H9 (cell line): ENCODE results near the gene TENT5A. TPM values are rescaled to one million over a fixed set of nuclear protein-coding genes. Genes with fewer than 3 reads are reported as not detected.
A peak's percentile ranks its signal among the peaks of the same experiment; 100 is the strongest.

Experiments
- DNase-seq: peaks from one replicate; pipeline ENCODE4 v3.0.0-alpha.2; 2017
- H2AFZ ChIP-seq: one replicate; pipeline ENCODE4 v1.6.1; 2013; ENCODE audit warnings: mild to moderate bottlenecking, low read length, control low read depth, moderate library complexity
- H2AK5ac ChIP-seq: 2 replicates; pipeline ENCODE4 v1.6.1; 2013; ENCODE audit warnings: low read length, control low read depth, mixed read lengths; ENCODE audit not compliant: insufficient read length
- H2BK120ac ChIP-seq: one replicate; pipeline ENCODE4 v1.6.1; 2013; ENCODE audit warnings: low read depth, mild to moderate bottlenecking, low read length, control low read depth, inconsistent platforms; ENCODE audit not compliant: poor library complexity, severe bottlenecking
- H2BK12ac ChIP-seq: 2 replicates; pipeline ENCODE4 v1.6.1; 2013; ENCODE audit warnings: low read length, control low read depth, mixed read lengths, low read depth; ENCODE audit not compliant: insufficient read length
- H2BK15ac ChIP-seq: 2 replicates; pipeline ENCODE4 v1.6.1; 2013; ENCODE audit warnings: low read depth, low read length, control low read depth
- H2BK20ac ChIP-seq: one replicate; pipeline ENCODE4 v1.6.1; 2013; ENCODE audit warnings: low read depth, mild to moderate bottlenecking, low read length, control low read depth, inconsistent platforms; ENCODE audit not compliant: poor library complexity, severe bottlenecking
- H2BK5ac ChIP-seq: 2 replicates; pipeline ENCODE4 v1.6.1; 2013; ENCODE audit warnings: low read length, control low read depth, mixed read lengths; ENCODE audit not compliant: insufficient read length
- H3K14ac ChIP-seq: 2 replicates; pipeline ENCODE4 v1.6.1; 2013; ENCODE audit warnings: low read length, control low read depth; ENCODE audit not compliant: insufficient read depth
- H3K18ac ChIP-seq: 2 replicates; pipeline ENCODE4 v1.6.1; 2013; ENCODE audit warnings: low read depth, mild to moderate bottlenecking, mixed read lengths, low read length, control low read depth; ENCODE audit not compliant: insufficient read length
- H3K23ac ChIP-seq: 2 replicates; pipeline ENCODE4 v1.6.1; 2013; ENCODE audit warnings: low read length, control low read depth, mixed read lengths, low read depth; ENCODE audit not compliant: insufficient read length
- H3K23me2 ChIP-seq: 2 replicates; pipeline ENCODE4 v1.6.1; 2013; ENCODE audit warnings: low read depth, mild to moderate bottlenecking, mixed read lengths, low read length, control low read depth; ENCODE audit not compliant: insufficient read length, poor library complexity, severe bottlenecking
- H3K27ac ChIP-seq: 2 replicates; pipeline ENCODE4 v1.5.1; 2013; ENCODE audit warnings: low read length, control low read depth, mixed read lengths, low read depth; ENCODE audit not compliant: insufficient read length
- H3K27me3 ChIP-seq: 2 replicates; pipeline ENCODE4 v1.6.1; 2013; ENCODE audit warnings: low read length, control low read depth, inconsistent platforms; ENCODE audit not compliant: insufficient read depth
- H3K4ac ChIP-seq: 2 replicates; pipeline ENCODE4 v1.6.1; 2013; ENCODE audit warnings: low read depth, mild to moderate bottlenecking, control low read depth, inconsistent platforms, low read length, moderate library complexity
- H3K4me1 ChIP-seq: 2 replicates; pipeline ENCODE4 v1.6.1; 2013; ENCODE audit warnings: low read length, control low read depth, inconsistent platforms; ENCODE audit not compliant: insufficient read depth
- H3K4me2 ChIP-seq: 2 replicates; pipeline ENCODE4 v1.6.1; 2013; ENCODE audit warnings: low read length, control low read depth, mixed read lengths; ENCODE audit not compliant: insufficient read length, insufficient read depth
- H3K56ac ChIP-seq: 2 replicates; pipeline ENCODE4 v1.6.1; 2013; ENCODE audit warnings: low read depth, mild to moderate bottlenecking, mixed read lengths, low read length, control low read depth; ENCODE audit not compliant: insufficient read length
- H3K79me1 ChIP-seq: 2 replicates; pipeline ENCODE4 v1.6.1; 2013; ENCODE audit warnings: low read depth, mild to moderate bottlenecking, moderate library complexity, low read length, control low read depth, inconsistent platforms; ENCODE audit not compliant: insufficient read depth, poor library complexity, severe bottlenecking
- H3K79me2 ChIP-seq: 2 replicates; pipeline ENCODE4 v1.6.1; 2013; ENCODE audit warnings: low read length, control low read depth, inconsistent platforms; ENCODE audit not compliant: insufficient read depth
- H3K9ac ChIP-seq: 2 replicates; pipeline ENCODE4 v1.6.1; 2013; ENCODE audit warnings: low read length, control low read depth, mixed read lengths; ENCODE audit not compliant: insufficient read length; ENCODE audit errors: extremely low read depth
- H3K9me3 ChIP-seq: one replicate; pipeline ENCODE4 v1.6.1; 2013; ENCODE audit warnings: low read depth, low read length, inconsistent platforms; ENCODE audit not compliant: control insufficient read depth
- H3T11ph ChIP-seq: one replicate; pipeline ENCODE4 v1.6.1; 2013; ENCODE audit warnings: mild to moderate bottlenecking, low read length, control low read depth, inconsistent platforms
- H4K20me1 ChIP-seq: one replicate; pipeline ENCODE4 v1.6.1; 2013; ENCODE audit not compliant: control insufficient read depth, insufficient read length, insufficient read depth
- H4K5ac ChIP-seq: 2 replicates; pipeline ENCODE4 v1.6.1; 2013; ENCODE audit warnings: low read depth, mild to moderate bottlenecking, mixed read lengths, low read length, control low read depth; ENCODE audit not compliant: insufficient read length
- H4K8ac ChIP-seq: replicated peaks from 2 replicates; pipeline ENCODE4 v1.6.1; 2013; ENCODE audit warnings: low read length, control low read depth, mixed read lengths, low read depth; ENCODE audit not compliant: insufficient read length
- H4K91ac ChIP-seq: 2 replicates; pipeline ENCODE4 v1.6.1; 2013; ENCODE audit warnings: low read depth, mild to moderate bottlenecking, moderate library complexity, mixed read lengths, low read length, control low read depth; ENCODE audit not compliant: insufficient read length
- H3K27ac Mint-ChIP-seq, 3 experiments: 2 replicates in 2 of 3; 3 replicates in 1 of 3; pipeline ENCODE4 v1.8.0; 2020 to 2021; ENCODE audit warnings: mixed read lengths in 3 of 3, mild to moderate bottlenecking in 1 of 3, moderate library complexity in 1 of 3
- H3K27me3 Mint-ChIP-seq: 2 replicates; pipeline ENCODE4 v1.8.0; 2021; ENCODE audit warnings: low read depth, mild to moderate bottlenecking, moderate library complexity, mixed read lengths
- H3K36me3 Mint-ChIP-seq, 3 experiments: 2 replicates in 2 of 3; 3 replicates in 1 of 3; pipeline ENCODE4 v1.8.0; 2020 to 2021; ENCODE audit warnings: low read depth in 3 of 3, mixed read lengths in 3 of 3; ENCODE audit not compliant: insufficient read depth in 1 of 3
- H3K4me1 Mint-ChIP-seq, 2 experiments: 2 replicates each; pipeline ENCODE4 v1.8.0; 2020; ENCODE audit warnings: mixed read lengths in 2 of 2
- H3K4me3 Mint-ChIP-seq, 2 experiments: 2 replicates in 1 of 2; 3 replicates in 1 of 2; pipeline ENCODE4 v1.8.0; 2020 to 2021; ENCODE audit warnings: mild to moderate bottlenecking in 2 of 2, mixed read lengths in 2 of 2, moderate library complexity in 1 of 2
- H3K9me3 Mint-ChIP-seq, 2 experiments: 2 replicates in 1 of 2; 3 replicates in 1 of 2; pipeline ENCODE4 v1.8.0; 2020; ENCODE audit warnings: mild to moderate bottlenecking in 2 of 2, mixed read lengths in 2 of 2, moderate library complexity in 1 of 2
- CTCF ChIP-seq: fragments of 200-600 bp; sonication (generic); conservative IDR thresholded peaks from 3 replicates; pipeline ENCODE4 v1.8.0; 2021; ENCODE audit warnings: antibody characterized with exemption, mild to moderate bottlenecking
- WGBS: extraction: QIAGEN DNeasy Blood & Tissue Kit; methylation state at CpG from one replicate; pipeline ENCODE4 v1.1.7; 2013; ENCODE audit warnings: missing lambda C conversion rate, low lambda C conversion rate, mixed read lengths; ENCODE audit not compliant: insufficient read length; ENCODE audit errors: extremely low coverage; 5-methylcytosine and 5-hydroxymethylcytosine counted together
- long read RNA-seq: library from polyadenylated mRNA; unstranded; transcript quantifications from one replicate; pipeline ENCODE4 v2.0.0, GENCODE V29; 2020
- total RNA-seq: library from RNA; stranded (reverse); gene quantifications from 2 replicates; pipeline ENCODE4 v1.2.1, GENCODE V29; 2021

TENT5A gene
- total RNA-seq = 1.4 and 1.6 TPM in 2 replicates
- long read RNA-seq, full-length matches to known transcripts = 25 of 28 reads
- long read RNA-seq, partial matches to known transcripts = 1 of 28 reads
- long read RNA-seq, other reads (novel, unspliced or antisense) = 2 of 28 reads

DNA sequence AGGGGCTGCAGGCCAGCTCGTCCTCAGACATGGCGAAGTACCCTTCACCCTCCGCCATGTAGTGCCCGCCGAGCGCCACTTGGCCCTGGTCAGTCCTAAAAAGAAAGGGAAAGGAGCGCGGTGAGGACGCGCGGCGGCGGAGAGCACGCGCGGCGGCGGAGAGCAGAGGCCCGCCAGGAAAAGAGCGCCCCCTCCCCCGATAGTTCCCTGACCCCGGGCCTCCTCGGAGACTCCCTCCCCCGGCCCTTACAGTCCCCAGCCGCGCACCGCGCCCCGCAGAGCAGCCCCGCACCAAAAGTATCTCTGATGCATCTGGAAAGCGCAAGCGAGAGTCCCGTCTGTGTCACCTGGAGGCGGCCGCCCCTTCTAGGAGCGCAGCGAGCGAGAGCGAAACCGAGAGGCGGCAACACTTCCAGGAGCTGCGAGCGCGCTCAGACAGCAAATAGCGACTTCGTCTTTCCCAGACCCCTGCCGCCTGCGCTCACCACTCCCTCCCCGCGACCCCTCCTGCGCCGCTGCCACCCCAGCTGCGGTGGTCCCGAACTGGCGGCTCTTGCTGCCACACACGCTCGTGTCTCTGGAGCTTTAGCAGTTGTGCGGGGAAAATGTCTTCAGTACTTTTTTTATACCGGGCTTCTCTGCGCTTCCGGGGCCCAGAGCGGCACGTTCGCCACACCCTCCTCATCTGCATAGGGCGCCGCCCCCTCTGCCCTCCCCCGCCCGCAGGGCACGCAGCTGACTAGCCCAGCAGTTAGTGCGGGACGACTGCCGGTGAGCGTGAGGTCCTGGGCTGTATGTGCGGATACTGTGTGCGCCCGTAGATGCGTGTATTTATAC is at the start of gene TENT5A:
TENT5A (minus strand) TSS at position 598 of the 837 bp plus-strand sequence; CDS start at position 58, 540 bp downstream.
- Histone ChIP-seq H2BK15ac (no peak within 1 kb of the TSS), H2BK20ac (no peak within 1 kb of the TSS), H3K27ac (no peak within 1 kb of the TSS), H4K91ac (no peak within 1 kb of the TSS), H3K79me1 (no peaks in the 10 kb centered on the region), H3K23ac (no peak within 1 kb of the TSS), H3K4me1 (no peaks in the 10 kb centered on the region), H3K4ac (no peak within 1 kb of the TSS), H3K23me2 (peaks cover 12% of the 10 kb centered on the region), H2AFZ (peak within 1 kb of the TSS; percentile 60), H4K5ac (no peak within 1 kb of the TSS), H2BK120ac (no peak within 1 kb of the TSS), H3K79me2 (no peaks in the 10 kb centered on the region), H2BK5ac (no peak within 1 kb of the TSS), H3K4me2 (peak within 1 kb of the TSS; percentile 70), H3K9ac (peak within 1 kb of the TSS; percentile 15), H3K56ac (no peak within 1 kb of the TSS), H4K20me1 (no peaks in the 10 kb centered on the region), H3K27me3 (peaks cover 7% of the 10 kb centered on the region; the same call in 1 of the 2 replicates), H2BK12ac (no peak within 1 kb of the TSS), H3T11ph (no peak within 1 kb of the TSS), H3K9me3 (no peaks in the 10 kb centered on the region), H4K8ac (no peak within 1 kb of the TSS), H3K18ac (peak within 1 kb of the TSS; percentile 3), H3K14ac (peak within 1 kb of the TSS; percentile 33), H2AK5ac (no peak within 1 kb of the TSS)
- H3K36me3 Mint-ChIP-seq = peaks cover 0 to 3% (median 0%) of the 10 kb centered on the region in 3 experiments; a peak in 3 of 7 replicates
- H3K27ac Mint-ChIP-seq = peak within 1 kb of the TSS; percentile 35 to 87 (median 81); a peak in 4 of 7 replicates
- DNase-seq = peak; percentile 94
- peaks cover 26 to 28% of the 10 kb centered on the region in 2 experiments for H3K4me1 Mint-ChIP-seq
- H3K9me3 Mint-ChIP-seq = peaks cover 0 to 2% of the 10 kb centered on the region in 2 experiments; a peak in 1 of 5 replicates
- peak within 1 kb of the TSS; percentile 90 to 91 for H3K4me3 Mint-ChIP-seq
- TF ChIP-seq CTCF = peak; percentile 26; the same call in 1 of the 3 replicates
- peaks cover 43% of the 10 kb centered on the region for H3K27me3 Mint-ChIP-seq
- WGBS = no CpG with 5 or more reads among the region's 77 CpGs
